ENCODE measurements around the gene CBLN4.

GRCh38 chr20:56018194-56018593 is 12.9 kb upstream of the CBLN4 start:
- TF ChIP-seq CTCF (IDR thresholded peaks at IDR 0.05) (no peak), POLR2A (IDR thresholded peaks at IDR 0.05) (no peak)

Measured in tibial nerve (tissue), 3 donors.